ENCODE measurements around the gene HNRNPUL2.

DNA sequence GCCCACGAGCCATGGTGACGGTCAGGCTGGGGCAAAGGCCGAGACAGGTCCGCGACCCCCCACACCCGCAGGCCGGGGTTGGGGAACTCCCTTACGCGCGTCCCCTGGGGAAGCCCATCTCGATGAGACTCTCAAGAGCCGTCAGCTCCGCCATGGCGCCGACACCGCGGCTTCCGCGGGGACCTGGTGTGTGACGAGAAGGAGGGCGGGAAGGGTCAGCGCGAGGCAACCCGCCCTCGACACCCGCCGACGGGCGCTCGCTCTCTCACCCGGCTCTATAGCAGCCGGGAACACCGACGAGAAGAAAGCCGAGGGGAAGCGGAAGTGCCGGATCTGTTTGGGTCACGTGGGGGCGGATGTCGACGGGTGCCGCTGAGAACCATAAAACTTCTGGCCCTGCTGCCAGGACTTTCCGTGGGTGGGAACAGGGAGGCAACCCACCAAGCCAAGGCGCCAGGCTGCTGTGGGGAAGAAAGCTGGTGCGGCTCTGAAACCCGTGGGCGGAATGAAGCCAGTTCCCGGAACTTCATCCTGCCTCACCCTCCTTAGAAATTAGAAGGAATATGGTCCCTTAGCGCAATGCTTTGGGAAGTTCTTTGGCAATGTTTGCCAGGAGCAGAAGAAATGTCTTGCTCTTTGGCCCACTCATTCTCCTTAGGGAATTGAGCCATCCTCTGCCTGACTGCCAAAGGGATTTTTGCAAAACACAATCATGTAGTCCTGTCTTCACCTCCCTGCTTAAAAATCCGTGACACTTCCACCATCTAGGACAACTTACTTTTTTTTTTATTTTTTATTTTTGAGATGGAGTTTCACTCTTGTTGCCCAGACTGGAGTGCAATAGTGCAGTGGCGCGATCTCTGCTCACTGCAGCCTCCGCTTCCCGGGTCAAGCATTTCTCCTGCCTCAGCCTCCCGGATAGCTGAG is 48.2 kb downstream of the HNRNPUL2 start, which contains the start of gene UBXN1:
- TF ChIP-seq, protein P1, sequence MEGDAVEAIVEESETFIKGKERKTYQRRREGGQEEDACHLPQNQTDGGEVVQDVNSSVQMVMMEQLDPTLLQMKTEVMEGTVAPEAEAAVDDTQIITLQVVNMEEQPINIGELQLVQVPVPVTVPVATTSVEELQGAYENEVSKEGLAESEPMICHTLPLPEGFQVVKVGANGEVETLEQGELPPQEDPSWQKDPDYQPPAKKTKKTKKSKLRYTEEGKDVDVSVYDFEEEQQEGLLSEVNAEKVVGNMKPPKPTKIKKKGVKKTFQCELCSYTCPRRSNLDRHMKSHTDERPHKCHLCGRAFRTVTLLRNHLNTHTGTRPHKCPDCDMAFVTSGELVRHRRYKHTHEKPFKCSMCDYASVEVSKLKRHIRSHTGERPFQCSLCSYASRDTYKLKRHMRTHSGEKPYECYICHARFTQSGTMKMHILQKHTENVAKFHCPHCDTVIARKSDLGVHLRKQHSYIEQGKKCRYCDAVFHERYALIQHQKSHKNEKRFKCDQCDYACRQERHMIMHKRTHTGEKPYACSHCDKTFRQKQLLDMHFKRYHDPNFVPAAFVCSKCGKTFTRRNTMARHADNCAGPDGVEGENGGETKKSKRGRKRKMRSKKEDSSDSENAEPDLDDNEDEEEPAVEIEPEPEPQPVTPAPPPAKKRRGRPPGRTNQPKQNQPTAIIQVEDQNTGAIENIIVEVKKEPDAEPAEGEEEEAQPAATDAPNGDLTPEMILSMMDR (IDR thresholded peaks at IDR 0.05; ENCODE audit: low read length) = no peak
- TF ChIP-seq EZH2 (IDR thresholded peaks at IDR 0.05; ENCODE audit: borderline replicate concordance, low read length) = no peak

Measured in OCI-LY1 (cell line).